ENCODE data around the gene KRT85.

KRT85 gene

DNA sequence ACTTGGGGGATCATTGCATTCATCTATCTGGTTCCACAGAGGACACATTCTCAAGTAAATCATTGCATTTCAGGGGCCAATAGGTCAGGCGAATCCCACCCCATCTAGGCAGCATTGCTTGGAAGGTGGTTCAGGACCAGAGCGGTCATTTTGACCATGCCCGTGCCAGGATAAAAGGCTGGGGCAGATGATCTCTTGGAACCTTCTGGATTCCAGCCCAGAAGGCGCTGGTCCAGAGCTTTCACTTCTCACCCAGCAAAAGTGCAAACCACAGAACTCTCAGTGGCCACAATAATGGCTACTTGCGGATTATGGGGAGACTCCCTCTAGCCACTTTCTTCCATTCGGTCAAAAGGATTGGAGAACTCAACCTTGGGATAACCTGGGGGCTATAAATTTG, 595 bp upstream of the KRT85 start:
- no peak for DNase-seq (ENCODE audit: low spot score)

DNA sequence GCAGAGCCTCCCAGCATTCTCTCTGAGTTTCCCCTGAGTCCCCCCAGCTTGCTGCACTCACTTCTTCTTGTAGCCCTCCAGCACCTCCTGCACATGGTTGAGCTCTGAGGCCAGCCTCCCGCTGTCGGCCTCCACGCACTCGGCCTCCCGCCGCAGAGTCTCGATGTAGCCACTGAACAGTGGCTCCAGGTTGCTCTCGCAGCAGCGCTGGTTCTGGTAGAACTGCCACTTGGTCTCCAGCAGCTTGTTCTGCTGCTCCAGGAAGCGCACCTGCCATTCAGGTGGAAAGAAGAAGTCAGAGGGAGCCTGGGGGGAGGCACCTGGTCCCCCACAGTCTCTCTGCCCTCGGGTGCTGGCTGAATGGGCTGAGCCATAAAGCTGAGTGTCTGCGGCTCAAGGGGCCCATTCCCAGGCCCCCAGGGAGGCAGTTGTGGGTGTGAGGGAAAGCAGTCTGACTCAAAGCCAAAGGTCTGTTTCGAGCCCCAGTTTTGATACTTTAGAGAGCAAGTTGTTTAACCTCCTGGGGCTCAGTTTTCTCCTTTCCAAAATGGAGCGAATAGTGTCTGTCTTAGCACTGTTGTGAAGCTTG, 2.3 kb downstream of the KRT85 start:
- DNase-seq (ENCODE audit: low spot score) = no peak

DNA sequence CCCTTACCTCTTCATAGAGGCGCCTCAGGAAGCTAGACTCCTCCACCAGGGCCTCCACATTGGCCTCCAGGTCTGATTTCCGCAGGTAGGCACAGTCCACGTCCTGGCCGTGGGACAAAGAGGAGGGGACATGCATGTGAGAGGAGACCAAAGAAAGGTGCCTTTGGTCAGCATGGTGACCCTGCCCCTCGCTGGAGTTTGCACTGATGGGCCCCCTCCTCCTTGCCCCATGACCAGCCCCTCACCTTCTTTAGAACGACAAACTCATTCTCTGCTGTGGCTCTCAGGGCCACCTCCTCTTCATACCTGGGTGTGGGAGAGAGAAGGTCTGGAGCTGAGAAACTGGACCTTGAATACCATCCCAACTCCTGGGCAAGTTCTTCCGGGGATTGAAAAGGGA, 3.2 kb downstream of the KRT85 start:
- no peak for DNase-seq (ENCODE audit: low spot score)

DNA sequence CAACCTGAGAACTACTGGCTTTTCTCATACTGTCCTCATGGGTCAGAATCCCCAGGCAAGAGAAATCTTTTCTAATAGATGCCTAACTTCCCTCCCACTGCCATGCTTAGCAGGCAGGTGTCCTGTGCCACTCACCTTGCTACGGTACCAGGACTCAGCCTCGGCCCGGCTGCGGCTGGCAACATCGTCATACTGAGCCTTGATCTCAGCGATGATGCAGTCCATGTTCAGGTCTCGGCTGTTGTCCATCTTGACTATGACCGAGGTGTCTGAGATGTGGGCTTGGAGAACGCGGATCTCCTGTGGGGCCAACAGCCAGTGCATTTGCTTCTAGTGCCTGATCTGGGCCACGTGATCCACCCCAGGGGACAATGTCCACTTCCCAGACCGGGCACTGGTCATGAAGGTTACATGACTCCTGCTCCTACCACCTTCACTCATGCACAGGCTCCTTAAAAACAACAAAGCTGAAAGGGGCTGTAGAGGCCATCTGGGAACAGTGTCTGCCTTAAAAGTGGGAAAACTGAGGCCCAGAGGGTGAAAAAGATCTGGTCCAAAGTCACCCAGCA, 4.1 kb downstream of the KRT85 start:
- no peak for DNase-seq (ENCODE audit: low spot score)

DNA sequence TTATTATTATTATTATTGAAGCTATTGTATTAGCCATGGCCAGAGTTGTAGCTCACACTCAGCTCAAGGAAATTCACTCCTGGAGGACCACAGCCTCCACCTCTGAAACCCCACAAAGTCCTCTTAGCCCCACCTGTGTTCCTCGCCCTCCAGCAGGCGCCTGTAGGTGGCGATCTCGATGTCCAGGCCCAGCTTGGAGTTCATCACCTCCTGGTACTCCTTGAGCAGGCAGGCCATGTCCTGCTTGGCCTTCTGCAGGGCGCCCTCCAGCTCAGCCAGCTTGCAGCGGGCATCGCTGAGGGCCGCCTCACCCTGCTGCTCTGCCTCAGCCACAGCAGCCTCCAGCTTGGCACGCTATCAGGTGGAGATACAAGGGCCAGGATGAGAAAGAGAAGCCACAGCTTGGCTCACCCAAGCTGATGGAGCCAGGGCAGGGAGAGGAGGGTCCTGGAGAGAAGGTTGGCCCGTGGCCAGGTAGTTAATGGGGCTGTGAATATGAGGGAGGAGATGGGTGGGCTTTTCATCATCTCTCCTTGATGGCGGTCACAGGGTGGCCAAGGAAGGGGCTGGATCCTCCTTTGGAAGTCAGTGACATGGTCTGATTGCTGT, 5.1 kb downstream of the KRT85 start:
- DNase-seq (ENCODE audit: low spot score) = no peak

DNA sequence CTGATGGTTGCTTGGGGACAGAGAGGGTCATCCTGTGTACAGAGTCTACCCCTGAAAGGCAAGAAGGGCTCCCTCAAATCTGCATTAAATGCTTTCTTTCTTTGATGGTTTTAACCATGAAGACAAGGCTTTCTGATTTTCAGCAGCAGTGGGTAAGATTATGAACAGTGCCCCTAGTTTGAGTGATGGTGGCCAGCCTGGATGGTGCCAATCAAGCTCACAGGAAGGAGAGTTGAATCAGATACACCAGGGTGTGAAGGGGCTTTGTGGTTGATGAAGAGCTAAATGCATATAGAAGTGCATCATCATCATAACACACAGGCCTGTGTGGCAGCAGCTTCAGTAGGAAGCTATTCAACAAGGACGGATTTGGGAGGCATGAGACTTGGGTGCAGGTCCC, 5.7 kb downstream of the KRT85 start:
- no peak for DNase-seq (ENCODE audit: low spot score)

DNA sequence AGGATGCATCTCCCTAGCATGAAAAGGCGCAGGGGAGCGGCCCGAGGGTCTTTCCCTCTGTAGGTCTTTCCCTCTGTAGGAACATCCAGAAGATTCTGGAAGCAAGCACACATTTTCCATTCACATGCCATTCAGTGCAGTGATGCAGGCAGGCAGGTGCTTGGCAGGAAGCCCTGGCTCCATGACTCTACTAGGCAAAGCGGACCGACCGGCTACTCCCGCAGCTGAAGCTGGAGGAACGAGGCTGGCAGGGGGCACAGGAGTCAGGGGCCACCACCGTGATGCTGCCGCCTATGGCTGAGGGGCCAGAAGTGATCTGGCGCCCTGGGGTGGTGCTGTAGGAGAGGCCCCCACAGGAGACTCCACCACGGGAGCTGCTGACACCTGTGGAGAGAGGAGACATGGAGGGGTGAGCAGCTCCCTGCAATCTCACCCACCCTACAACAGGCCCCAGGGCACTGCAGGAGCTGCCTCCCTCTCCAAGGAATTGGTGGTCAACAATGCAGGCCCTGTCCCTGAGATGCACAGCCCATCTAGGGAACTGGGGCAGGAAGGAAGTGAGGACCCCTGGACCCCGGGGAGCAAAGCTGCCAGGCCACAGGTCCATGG, 6.5 kb downstream of the KRT85 start:
- no peak for DNase-seq (ENCODE audit: low spot score)

DNA sequence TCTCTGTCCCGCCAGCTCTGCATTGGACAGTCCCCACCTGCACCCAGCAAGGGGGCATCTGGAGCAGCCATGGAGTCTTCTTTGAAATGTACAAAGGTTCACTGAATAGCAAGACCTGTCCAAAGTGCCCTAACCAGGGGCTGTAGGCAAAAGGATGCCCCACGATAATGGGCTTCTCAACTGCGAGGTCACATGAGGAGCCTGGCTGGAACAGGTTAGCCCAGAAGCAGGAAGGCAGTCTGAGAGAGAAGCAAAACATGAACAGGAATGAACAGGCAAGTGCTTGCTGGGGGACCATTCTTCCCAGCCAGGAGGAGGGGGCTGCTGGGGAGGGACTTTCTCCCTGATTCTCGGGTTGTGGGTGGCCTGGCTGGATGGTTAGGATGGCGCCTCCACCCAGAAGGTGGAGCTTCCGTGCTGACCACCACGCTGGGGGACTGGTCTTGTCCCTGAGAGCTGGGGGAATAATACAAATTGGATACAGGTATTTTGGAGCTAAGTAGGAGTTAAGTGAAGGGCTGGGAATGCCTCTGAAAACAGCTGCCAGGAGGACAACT, 7.1 kb downstream of the KRT85 start:
- no peak for DNase-seq (ENCODE audit: low spot score)

DNA sequence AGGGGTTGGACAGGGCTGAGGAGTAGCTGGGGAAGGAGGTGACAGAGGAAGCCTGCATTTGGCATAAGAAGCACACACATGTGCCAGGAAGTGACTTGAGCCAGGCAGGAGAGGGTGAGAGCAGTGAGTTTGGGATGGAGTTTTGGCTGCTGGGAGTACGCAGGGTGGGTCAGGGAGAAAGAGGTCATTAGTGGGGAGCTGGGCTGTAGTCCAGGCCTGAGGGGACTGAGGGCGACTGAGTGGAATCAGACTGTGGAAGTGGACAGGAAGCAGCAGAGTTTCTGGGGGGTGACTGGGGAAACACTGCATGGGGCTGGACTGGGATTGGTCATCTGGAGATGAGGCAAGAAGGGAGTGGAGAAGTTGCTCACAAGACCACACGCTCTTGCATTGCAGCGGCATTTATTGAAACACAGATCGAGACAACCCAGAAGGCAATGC, 7.6 kb downstream of the KRT85 start:
- no peak for DNase-seq (ENCODE audit: low spot score)

DNA sequence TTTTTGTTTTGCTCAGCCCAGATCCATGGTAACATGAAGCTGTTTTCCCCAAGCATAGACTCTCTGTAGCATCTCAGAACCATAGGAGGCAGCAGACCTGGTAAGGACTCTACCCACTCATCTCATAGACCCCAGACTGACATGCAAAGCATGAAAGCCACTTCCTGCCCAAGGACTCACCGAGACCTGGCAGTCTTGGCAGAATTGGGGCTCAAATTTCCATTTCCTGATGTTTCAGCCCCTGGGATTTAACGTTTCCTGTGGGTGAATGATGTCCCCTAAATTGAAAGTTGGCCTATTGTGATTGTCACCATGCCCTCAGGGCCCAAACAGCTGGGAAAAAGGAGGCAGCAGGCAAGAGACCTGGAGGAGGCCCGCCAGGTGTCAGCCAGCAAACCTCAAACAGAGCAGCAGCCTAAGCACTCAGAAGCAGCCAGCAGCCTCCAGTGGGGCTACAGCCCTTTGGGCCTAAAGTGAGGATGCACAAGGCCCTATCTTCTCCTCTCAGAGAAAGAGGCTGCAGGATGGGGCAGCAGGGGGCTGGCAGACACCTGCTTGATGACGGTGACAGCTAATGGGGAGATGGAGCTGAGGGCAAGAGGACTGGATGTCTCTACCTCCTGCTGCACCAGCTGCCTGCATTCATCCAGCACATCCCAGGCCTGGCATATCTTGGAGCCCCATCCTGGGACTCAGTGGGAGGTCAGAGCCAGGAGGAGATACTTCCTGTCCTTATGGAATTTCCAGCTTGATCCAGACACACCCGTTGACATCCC, 8.5 kb downstream of the KRT85 start:
- no peak for DNase-seq (ENCODE audit: low spot score)

DNA sequence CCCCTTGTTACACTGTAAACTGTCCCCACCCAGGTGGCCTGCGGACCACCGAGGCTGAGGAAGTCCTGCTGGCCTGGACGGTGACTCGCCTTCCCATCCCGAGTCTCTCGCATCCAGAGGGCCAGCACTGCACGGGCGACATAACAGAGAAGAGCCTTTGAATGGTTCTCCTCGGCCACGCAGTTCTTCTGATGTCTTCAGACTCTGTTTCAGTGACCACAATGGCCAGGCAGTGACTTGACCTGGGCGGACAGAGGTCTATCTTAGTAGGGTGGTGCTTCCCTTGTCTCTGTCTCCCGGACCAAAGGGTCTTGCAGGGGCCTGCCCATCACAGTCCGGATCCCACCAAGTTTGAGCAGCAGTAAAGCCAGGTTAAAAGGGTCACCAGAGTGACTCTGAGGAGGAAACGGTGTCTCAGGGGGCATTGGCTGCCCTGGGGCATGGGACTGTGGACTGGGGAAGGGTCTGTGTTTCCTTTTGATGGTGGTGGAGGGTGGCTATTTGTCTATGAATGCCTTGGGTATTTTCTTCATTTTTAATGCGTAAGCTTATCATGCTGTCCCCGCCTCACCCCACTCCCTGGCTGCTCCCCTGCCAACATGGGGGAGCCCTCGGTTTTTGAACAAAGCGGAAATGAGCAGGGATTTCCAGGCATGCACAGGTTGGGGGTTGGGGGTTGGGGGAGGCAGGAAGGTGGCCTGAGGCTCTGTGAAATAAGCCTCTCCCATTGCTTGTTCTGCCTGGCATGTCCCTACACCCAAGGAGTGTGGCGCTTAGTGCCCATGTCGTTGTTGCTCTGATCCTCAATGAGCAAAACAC, 10.3 kb downstream of the KRT85 start:
- no peak for DNase-seq (ENCODE audit: low spot score)

DNA sequence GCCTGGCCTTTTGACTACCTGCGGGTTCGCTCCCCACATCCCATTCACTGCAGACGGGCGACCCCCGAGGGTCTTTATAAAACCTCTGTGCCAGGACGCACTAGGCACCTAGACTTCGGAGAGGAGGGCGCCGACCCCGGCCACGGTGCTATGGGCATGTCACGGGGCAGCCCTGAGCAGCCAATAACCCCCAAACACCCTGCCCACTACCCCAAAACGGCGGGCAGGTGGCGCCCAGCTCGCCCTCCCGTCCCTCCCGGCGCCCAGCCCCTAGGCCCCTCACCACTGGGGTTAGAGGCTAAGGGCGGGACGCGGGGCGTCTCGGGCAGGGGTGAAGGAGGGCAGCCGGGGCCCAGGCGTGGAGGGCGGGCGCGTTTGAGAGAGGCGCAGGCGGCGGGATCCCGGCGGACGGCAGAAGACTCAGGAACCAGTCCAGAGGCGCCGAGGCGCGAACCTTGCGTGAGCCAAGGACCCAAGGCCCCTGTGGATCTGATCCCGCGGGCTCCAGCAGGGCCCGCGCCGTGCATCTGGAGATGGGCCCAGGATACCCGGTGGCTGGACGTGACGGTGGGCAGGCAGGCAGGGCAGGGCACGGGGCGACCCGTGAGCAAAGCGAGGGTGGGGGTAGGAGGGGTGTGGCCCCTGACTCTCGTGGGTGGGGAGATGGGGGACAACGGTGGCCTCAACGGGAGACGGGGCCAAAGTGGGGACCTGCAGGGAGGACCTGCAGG, 11.1 kb downstream of the KRT85 start:
- no peak for DNase-seq (ENCODE audit: low spot score)

DNA sequence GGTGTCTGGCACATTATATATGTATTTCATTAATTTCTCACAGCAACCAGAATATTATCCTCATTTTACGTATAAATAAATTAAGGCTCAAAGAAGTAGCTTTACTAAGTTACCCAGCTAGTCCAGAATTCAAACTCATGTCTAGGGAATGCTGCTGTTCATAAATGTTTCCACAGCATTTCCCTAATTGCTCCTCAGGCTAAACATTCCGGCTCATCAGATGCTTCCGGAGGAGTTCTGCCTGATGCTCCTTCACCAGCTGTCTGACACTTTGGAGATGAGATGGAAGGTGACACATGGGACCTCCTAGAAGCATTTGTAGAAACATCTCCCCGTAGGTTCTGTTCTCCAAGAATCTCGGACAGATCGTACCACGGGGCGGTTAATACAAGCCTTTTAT, 12.1 kb downstream of the KRT85 start:
- DNase-seq (ENCODE audit: low spot score) = no peak

DNA sequence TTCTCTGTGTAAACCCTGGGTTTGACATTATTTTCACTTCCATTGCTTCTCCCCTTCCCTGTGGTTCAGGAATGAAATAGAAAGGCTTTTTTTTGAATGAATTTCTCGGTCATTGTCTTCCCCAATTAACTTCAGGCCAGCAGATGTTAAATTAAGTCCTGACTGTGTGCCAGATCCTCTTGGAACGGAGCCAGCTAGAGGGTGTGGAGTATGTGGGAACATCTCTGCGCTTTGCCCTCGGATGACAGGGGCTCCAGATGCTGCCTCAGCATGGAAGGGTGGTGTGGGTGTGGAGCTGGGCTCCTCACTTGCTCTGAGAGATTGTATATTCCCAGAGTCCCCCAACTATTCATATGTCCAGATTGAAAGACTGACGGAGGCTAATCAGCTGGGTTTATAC, 13.1 kb downstream of the KRT85 start:
- DNase-seq (ENCODE audit: low spot score) = no peak

DNA sequence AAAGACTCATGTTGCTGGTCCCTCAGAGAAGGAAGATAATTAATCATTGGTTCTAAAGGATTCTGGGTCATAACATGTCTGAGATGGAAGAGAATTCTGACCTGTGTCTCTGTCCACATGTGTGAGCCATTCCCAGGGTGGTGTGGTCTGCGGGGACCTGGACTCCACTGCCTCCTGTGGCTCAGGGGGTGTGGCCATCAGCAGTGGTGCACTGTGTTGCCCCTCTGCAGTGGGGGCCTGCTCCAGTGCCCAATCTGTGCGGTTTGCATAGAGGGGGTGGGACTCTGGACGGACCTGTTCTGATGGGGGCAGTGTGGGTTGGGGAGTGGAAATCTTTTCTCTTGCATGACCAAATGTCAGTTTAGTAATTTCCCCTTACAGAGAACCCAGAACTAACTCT, 13.5 kb downstream of the KRT85 start:
- no peak for DNase-seq (ENCODE audit: low spot score)

DNA sequence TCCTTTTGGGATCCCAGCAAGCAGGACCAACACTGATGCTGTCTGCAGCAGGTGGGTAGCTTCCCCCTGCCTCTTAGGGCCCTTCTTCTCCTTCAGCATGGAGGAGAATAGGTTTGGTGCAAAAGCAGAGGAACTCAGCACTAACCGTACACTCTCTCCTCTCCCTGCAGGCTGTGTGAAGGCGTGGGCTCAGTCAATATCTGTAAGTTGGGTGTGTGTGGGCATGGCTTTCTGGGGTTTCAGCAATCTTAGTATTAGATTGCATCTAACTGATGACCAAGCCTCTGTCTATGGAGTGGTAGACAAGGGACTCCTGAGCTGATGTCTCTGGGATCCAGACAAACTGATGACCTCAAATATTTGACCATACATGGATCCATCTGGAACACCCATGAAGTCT, 14.3 kb downstream of the KRT85 start:
- no peak for DNase-seq (ENCODE audit: low spot score)

DNA sequence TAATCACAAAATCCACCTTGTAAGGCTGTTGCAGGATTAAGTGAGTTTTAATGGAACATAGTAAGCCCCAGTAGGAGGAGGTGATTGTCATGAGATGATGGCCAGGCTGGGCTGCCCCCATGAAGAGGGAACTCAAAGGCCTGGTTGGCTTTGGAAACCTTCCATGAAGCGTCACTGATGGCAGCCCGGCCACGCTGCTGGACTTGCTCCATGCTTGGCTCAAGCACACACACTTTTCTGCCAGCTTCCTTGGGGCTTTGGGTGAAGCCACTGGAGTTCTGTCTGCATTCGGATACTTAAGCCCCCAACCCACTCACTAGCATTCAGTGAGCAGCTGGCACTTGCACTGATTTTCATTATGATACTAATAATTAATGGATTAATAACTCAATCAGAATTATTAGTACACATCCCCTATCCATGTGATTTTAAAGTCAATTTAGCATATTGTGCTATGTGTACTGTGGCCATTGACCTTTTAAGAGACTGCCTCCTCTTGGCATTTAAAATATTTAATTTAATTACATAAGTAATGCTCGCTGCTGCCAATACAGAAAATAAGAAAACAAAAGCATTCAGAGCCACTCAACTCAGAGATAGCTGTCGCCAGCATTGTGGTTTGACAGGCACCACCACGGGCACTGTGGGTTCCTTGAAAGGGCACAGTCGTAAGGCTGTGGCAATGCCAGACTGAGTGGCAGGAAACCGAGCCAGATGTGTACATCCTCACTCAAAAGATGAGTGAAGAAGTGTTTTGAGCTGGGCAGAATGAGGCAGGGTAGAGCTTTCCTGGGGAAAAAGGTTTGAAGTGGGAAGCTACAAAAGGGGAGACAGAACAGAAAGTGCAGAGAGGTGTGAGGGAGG, 15.9 kb downstream of the KRT85 start:
- DNase-seq (ENCODE audit: low spot score) = no peak

DNA sequence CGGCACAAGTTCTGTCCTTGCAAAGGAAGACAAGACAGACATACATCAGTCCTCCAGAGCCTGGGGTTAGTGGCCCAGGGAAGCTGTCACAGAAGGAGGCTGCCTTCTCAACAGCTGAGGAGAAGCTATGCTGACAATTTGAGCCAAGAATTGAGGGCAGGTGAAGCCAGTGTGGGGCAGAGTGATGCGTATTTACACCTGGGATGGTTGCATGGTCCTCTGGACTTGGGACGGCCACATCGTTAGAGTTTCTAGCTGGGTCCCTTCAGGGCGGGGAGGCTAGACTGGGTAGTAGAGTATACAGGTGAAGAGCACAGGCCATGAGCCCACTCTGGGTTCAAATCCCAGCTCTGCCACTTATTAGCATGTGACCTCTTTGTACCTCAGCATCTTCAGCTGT, 16.5 kb downstream of the KRT85 start:
- DNase-seq (ENCODE audit: low spot score) = no peak

DNA sequence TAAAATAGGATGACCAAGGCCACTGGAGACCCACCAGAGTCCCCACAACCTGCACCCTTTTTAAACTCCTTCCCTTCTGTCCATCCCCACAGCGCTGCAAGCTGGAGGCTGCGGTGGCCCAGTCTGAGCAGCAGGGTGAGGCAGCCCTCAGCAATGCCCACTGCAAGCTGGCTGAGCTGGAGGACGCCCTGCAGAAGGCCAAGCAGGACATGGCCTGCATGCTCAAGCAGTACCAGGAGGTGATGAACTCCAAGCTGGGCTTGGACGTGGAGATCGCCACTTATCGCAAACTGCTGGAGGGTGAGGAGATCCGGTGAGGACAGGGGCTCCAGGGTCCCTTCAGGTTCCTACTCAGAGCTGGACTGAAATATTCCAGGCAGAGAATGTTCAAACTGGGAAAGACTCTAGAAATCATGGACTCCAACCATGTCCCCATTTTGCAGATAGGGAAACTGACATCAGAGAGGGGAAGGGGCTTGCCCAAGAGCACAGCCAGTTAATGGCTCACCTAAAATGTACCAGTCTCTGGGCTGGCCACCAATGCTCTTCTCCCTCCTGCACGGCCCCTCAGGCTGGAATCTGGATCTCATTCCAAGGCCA, 17.2 kb downstream of the KRT85 start:
- DNase-seq (ENCODE audit: low spot score) = no peak

DNA sequence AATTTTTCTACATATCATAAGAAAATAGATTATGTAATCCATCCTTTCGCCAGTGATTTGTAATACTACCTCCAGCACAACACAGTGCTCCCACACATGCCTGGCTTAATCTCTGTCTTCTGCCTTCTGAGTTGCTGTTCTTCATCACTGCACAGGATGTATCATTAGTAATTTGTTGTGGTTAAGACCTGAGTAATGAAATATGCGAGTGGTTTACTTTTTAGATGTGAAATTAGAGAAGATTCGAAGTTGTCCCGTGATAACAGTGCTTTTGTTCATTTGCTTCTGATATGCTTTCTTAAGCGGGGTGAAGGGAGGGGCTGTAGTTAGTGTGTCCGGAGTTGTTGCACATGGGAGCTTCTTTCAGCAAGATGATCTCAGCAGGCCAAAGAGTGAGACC, 18.1 kb downstream of the KRT85 start:
- DNase-seq (ENCODE audit: low spot score) = no peak
